OCI-LY7 (cell line): ENCODE measurements around the gene COL2A1. TPM values are rescaled to one million over a fixed set of nuclear protein-coding genes. Genes with fewer than 3 reads are reported as not detected.

Experiments
- BruUV-seq: library from RNA; stranded (reverse); fragments of 400-500 nt; replicated peaks from 2 replicates; lab custom pipeline; 2021; lab: Mats Ljungman, UMichigan
- CTCF ChIA-PET: fragments of 300-600 bp; sonication (Branson Sonifier 250); formaldehyde crosslinking; loops from one replicate; lab custom pipeline; 2022; ENCODE audit warnings: antibody characterized with exemption; ENCODE audit not compliant: unreplicated experiment; lab: Charles Lee
- POLR2A ChIA-PET: fragments of 300-600 bp; sonication (Branson Sonifier 250); formaldehyde crosslinking; loops from one replicate; lab custom pipeline; 2022; ENCODE audit warnings: antibody characterized with exemption; lab: Charles Lee
- DNase-seq: peaks from one replicate; pipeline ENCODE4 v3.0.0-alpha.2; 2015; ENCODE audit warnings: low spot score
- H2AFZ ChIP-seq: fragments of 200-600 bp; sonication (generic), shearing (Covaris generic); 2 replicates; pipeline ENCODE4 v1.6.1; 2014; ENCODE audit warnings: mild to moderate bottlenecking, antibody characterized with exemption, low read length, moderate library complexity
- H3K27ac ChIP-seq: fragments of 200-600 bp; sonication (generic); 2 replicates; pipeline ENCODE4 v1.5.1; 2014; ENCODE audit warnings: mixed run types, low read depth, mild to moderate bottlenecking, moderate library complexity, low read length, inconsistent platforms; ENCODE audit not compliant: poor library complexity, severe bottlenecking
- H3K36me3 ChIP-seq: fragments of 200-600 bp; sonication (generic); 2 replicates; pipeline ENCODE4 v1.6.1; 2014; ENCODE audit warnings: mild to moderate bottlenecking, antibody characterized with exemption, low read length, moderate library complexity, mixed read lengths; ENCODE audit not compliant: insufficient read depth
- H3K4me1 ChIP-seq: fragments of 200-600 bp; sonication (generic); 2 replicates; pipeline ENCODE4 v1.5.1; 2014; ENCODE audit warnings: mild to moderate bottlenecking, low read length; ENCODE audit not compliant: insufficient read depth, poor library complexity, severe bottlenecking
- H3K4me2 ChIP-seq: fragments of 200-600 bp; sonication (generic); 2 replicates; pipeline ENCODE4 v1.6.1; 2014; ENCODE audit warnings: mild to moderate bottlenecking, low read length
- H3K4me3 ChIP-seq: fragments of 200-600 bp; sonication (generic); 2 replicates; pipeline ENCODE4 v1.5.1; 2014; ENCODE audit warnings: mild to moderate bottlenecking, low read depth, low read length; ENCODE audit not compliant: poor library complexity, severe bottlenecking
- H3K79me2 ChIP-seq: fragments of 200-600 bp; sonication (generic); 2 replicates; pipeline ENCODE4 v1.6.1; 2016; ENCODE audit warnings: low read depth, mild to moderate bottlenecking, low read length, moderate library complexity, mixed read lengths; ENCODE audit not compliant: insufficient read depth
- H3K9me2 ChIP-seq: fragments of 200-600 bp; sonication (generic); 2 replicates; pipeline ENCODE4 v1.6.1; 2016; ENCODE audit warnings: mild to moderate bottlenecking, low read length, mixed read lengths; ENCODE audit not compliant: insufficient read depth
- H3K9me3 ChIP-seq: fragments of 200-600 bp; sonication (generic); 2 replicates; pipeline ENCODE4 v1.6.1; 2014; ENCODE audit warnings: mild to moderate bottlenecking, mixed run types, low read length, mixed read lengths
- H4K20me1 ChIP-seq: fragments of 200-600 bp; sonication (generic); 2 replicates; pipeline ENCODE4 v1.6.1; 2014; ENCODE audit warnings: mild to moderate bottlenecking, antibody characterized with exemption, low read length, moderate library complexity, mixed read lengths; ENCODE audit not compliant: insufficient read depth
- EZH2phosphoT487 ChIP-seq: fragments of 200-600 bp; sonication (generic); IDR thresholded peaks from 2 replicates; pipeline ENCODE4 v1.6.1; 2018; ENCODE audit warnings: low read depth, borderline replicate concordance, mild to moderate bottlenecking, mixed run types, antibody characterized with exemption, low read length, moderate library complexity, mixed read lengths
- intact Hi-C: fragments of 100-400 bp; cut with micrococcal nuclease; formaldehyde crosslinking; loops from one replicate; pipeline ENCODE4 v1.10.0; 2022; ENCODE audit not compliant: unreplicated experiment
- total RNA-seq, 2 experiments: library from RNA; depleted of rRNA in 1 of 2; stranded (reverse); fragments of >200 nt in 1 of 2; shearing (Covaris generic) in 1 of 2; gene quantifications; 2 replicates each; pipeline ENCODE4 v1.2.3, GENCODE V29; 2014 to 2022
- TF ChIP-seq, protein P1 (sequence below): fragments of 200-600 bp; sonication (generic); conservative IDR thresholded peaks from 2 replicates; pipeline ENCODE4 v1.5.1; 2014; ENCODE audit warnings: mild to moderate bottlenecking, antibody characterized with exemption, low read length, moderate library complexity, mixed read lengths

COL2A1 gene
- total RNA-seq, 2 experiments from 2014 or later: 0.08 TPM; not detected in 1

DNA sequence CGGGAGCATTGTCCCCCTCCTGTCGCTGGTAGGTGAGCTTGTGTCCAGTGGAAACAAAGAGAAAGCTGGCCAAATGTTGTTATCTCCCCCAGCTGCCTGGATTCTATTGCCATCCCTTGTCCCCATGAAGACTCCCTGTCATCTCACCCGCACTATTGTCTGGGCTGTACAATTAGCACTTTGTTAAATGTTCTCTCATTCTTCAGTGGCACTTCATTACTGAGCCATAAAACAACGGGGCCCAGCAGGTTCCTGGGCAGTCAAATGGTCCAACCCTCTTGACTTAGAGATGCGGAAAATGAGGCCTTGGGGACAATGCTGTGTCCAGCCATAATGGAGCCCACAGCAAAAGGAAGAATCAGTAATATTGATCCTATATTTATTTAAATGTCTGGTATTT, 13.2 kb upstream of the COL2A1 start:
- POLR2A ChIA-PET: no interaction called here
- intact Hi-C loops: no loop called here

DNA sequence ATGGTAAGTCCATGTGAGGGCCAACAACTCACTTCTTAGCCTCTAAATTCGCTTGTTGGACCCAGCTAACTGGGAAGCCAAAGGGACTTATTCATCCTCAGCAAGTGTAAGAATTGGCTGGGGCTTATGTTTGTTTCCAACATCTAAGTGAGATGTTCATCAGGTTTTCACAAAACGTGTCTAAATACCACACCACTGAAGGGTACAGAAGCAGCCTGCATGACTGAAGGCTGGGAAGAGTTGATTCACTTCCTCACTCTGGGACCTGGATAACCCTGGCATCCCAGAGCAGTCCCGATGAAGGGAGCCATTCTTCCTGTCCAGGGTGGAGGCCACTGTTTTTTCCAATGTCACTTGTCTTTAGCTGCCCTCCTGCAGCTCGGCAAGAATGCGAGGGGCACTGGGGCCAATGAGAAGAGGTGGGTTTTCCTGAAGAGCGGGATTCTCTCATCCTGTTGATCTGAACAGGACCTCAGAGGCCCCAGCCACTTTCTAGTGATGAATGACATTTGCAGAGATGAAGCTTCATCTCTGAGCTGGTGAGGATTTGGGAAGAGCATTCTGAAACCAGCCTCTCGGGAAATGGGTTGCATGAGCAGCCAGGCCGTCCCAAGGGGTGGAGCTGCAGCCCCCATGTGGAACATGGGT, 12.2 kb upstream of the COL2A1 start:
- Histone ChIP-seq H3K9me2 (no peaks in the 10 kb centered on the region), H3K79me2 (no peaks in the 10 kb centered on the region), H3K4me2 (no peak overlapping the region), H2AFZ (no peak overlapping the region), H4K20me1 (no peaks in the 10 kb centered on the region), H3K27ac (no peak overlapping the region), H3K4me1 (no peaks in the 10 kb centered on the region), H3K36me3 (no peaks in the 10 kb centered on the region), H3K9me3 (no peaks in the 10 kb centered on the region), H3K4me3 (no peak overlapping the region)
- TF ChIP-seq, protein P1, sequence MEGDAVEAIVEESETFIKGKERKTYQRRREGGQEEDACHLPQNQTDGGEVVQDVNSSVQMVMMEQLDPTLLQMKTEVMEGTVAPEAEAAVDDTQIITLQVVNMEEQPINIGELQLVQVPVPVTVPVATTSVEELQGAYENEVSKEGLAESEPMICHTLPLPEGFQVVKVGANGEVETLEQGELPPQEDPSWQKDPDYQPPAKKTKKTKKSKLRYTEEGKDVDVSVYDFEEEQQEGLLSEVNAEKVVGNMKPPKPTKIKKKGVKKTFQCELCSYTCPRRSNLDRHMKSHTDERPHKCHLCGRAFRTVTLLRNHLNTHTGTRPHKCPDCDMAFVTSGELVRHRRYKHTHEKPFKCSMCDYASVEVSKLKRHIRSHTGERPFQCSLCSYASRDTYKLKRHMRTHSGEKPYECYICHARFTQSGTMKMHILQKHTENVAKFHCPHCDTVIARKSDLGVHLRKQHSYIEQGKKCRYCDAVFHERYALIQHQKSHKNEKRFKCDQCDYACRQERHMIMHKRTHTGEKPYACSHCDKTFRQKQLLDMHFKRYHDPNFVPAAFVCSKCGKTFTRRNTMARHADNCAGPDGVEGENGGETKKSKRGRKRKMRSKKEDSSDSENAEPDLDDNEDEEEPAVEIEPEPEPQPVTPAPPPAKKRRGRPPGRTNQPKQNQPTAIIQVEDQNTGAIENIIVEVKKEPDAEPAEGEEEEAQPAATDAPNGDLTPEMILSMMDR: no peak
- intact Hi-C loops: no loop called here
- no peak for DNase-seq
- ChIA-PET POLR2A (interaction anchor here (0.6 kb wide), 1 partner anchor 155 kb away, joined by 3 read pairs; no protein-coding TSS in a partner anchor), CTCF (no interaction called here)
- no TSS peak for BruUV-seq

More for the DNA sequence above, 13.2 kb upstream of the COL2A1 start:
- no TSS peak for BruUV-seq
- H3K9me2 ChIP-seq: no peaks in the 10 kb centered on the region
- no peak for TF ChIP-seq EZH2phosphoT487
- TF ChIP-seq, protein P1: no peak
- no peak overlapping the region for H2AFZ ChIP-seq
- DNase-seq: no peak
- H3K4me2 ChIP-seq: no peak overlapping the region
- no peak overlapping the region for H3K27ac ChIP-seq
- H3K4me1 ChIP-seq: no peaks in the 10 kb centered on the region
- H3K79me2 ChIP-seq: no peaks in the 10 kb centered on the region
- CTCF ChIA-PET: no interaction called here
- H3K9me3 ChIP-seq: no peaks in the 10 kb centered on the region
- H3K4me3 ChIP-seq: no peak overlapping the region
- H3K36me3 ChIP-seq: no peaks in the 10 kb centered on the region
- H4K20me1 ChIP-seq: no peaks in the 10 kb centered on the region

DNA sequence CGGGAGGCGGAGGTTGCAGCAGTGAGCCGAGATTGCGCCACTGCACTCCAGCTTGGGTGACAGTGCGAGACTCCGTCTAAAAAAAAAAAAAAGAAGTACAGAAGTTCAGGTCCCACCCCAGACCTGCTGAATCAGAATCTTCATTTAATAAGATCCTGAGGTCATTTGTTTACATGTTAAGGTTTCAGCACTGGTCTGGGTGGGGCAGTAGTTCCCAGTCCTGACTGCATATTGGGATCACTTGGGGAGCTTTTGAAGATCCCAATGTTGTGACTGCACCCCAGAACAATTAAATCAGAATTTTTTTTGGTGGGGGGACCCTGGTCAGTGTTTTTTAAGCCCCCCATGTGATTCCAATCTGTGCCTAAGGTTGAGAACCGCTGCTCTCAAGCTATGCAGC, 11.7 kb upstream of the COL2A1 start:
- Histone ChIP-seq H4K20me1 (no peaks in the 10 kb centered on the region), H3K9me3 (no peaks in the 10 kb centered on the region), H3K4me3 (no peak overlapping the region), H3K36me3 (no peaks in the 10 kb centered on the region), H3K27ac (no peak overlapping the region), H3K79me2 (no peaks in the 10 kb centered on the region), H3K4me2 (no peak overlapping the region), H3K9me2 (no peaks in the 10 kb centered on the region), H3K4me1 (no peaks in the 10 kb centered on the region), H2AFZ (no peak overlapping the region)
- ChIA-PET POLR2A (no interaction called here), CTCF (no interaction called here)
- TF ChIP-seq, protein P1: no peak
- TF ChIP-seq EZH2phosphoT487: no peak
- DNase-seq: no peak
- intact Hi-C loops: no loop called here
- BruUV-seq: no TSS peak
